Stimulated activated CD4-positive, alpha-beta T cell treated with anti-CD3 and anti-CD28 coated beads, TNF-alpha, amount 100 ng/mL, for 1 hour (primary cell): ENCODE results near the gene FGF7.
"Not testable (repeated sequence)": the region's sequence is repeated elsewhere in the genome, so short reads cannot be mapped to it uniquely, and the experiment has no call there.

ENCODE experiments used
- DNase-seq, 3 donors: peaks; one replicate each; pipeline ENCODE4 v3.0.0-alpha.2; 2020; ENCODE audit warnings: low read depth in 3 of 3, low spot score in 1 of 3

Gene FGF7

GRCh38 chr15:49423021-49423420 is at the start of gene FGF7:
Gene FGF7, plus strand, starts transcription at chr15:49423242. Its CDS starts 1,056 bp downstream, at chr15:49424298.
- DNase-seq = no peak

- DNase-seq = no peak
These were observed 43.0 kb upstream of the FGF7 start for GRCh38 chr15:49379996-49380395.

GRCh38 chr15:49380912-49381311 is 42.1 kb upstream of the FGF7 start:
- no peak for DNase-seq

- DNase-seq = no peak
These were observed 40.6 kb upstream of the FGF7 start for GRCh38 chr15:49382394-49382793.

- no peak for DNase-seq
These were observed 39.8 kb upstream of the FGF7 start for GRCh38 chr15:49383266-49383665.

GRCh38 chr15:49387471-49387870 is 35.6 kb upstream of the FGF7 start:
- DNase-seq = no peak

GRCh38 chr15:49402515-49403296 is 20.3 kb upstream of the FGF7 start:
- not testable (repeated sequence) for DNase-seq

- no peak for DNase-seq
These were observed 16.5 kb upstream of the FGF7 start for GRCh38 chr15:49406352-49407118.

GRCh38 chr15:49410641-49411040 is 12.4 kb upstream of the FGF7 start:
- DNase-seq = no peak

GRCh38 chr15:49412797-49413196 is 10.2 kb upstream of the FGF7 start:
- no peak for DNase-seq

GRCh38 chr15:49415149-49415548 is 7.9 kb upstream of the FGF7 start:
- DNase-seq = no peak

GRCh38 chr15:49415638-49416037 is 7.4 kb upstream of the FGF7 start:
- DNase-seq = no peak

GRCh38 chr15:49418811-49419210 is 4.2 kb upstream of the FGF7 start:
- no peak for DNase-seq

- DNase-seq = peak in 1 of 3 donors; percentile 8
These were observed 1.1 kb upstream of the FGF7 start for GRCh38 chr15:49421991-49422390.

GRCh38 chr15:49423901-49424550 is 984 bp downstream of the FGF7 start:
- no peak for DNase-seq

GRCh38 chr15:49424954-49425353 is 1.9 kb downstream of the FGF7 start:
- DNase-seq = no peak

GRCh38 chr15:49427372-49427771 is 4.3 kb downstream of the FGF7 start:
- no peak for DNase-seq

- no peak for DNase-seq
These were observed 5.5 kb downstream of the FGF7 start for GRCh38 chr15:49428409-49429095.

GRCh38 chr15:49430046-49430445 is 7.0 kb downstream of the FGF7 start:
- DNase-seq = no peak

- DNase-seq = no peak
These were observed 12.1 kb downstream of the FGF7 start for GRCh38 chr15:49435174-49435573.

GRCh38 chr15:49436751-49437150 is 13.7 kb downstream of the FGF7 start:
- no peak for DNase-seq
